Sigmoid colon (tissue), 7 donors: ENCODE measurements around the gene CNKSR2. TPM values are rescaled to one million over a fixed set of nuclear protein-coding genes. Genes with fewer than 3 reads are reported as not detected.

Source experiments
- DNase-seq: peaks from one replicate; pipeline ENCODE4 v3.0.0-alpha.2; 2019
- H3K27ac ChIP-seq, 4 donors: fragments of 200-600 bp; sonication (generic); one replicate each; pipeline ENCODE4 v1.5.1; 2016 to 2019; ENCODE audit warnings: mild to moderate bottlenecking in 1 of 4
- H3K27me3 ChIP-seq, 3 donors: fragments of 200-600 bp; sonication (generic); one replicate each; pipeline ENCODE4 v1.5.1; 2019; ENCODE audit warnings: mild to moderate bottlenecking in 1 of 3
- H3K36me3 ChIP-seq, 4 donors: fragments of 200-600 bp; sonication (generic); one replicate each; pipeline ENCODE4 v1.5.1; 2016 to 2019
- H3K4me1 ChIP-seq, 4 donors: fragments of 200-600 bp; sonication (generic); one replicate each; pipeline ENCODE4 v1.5.1; 2017 to 2019
- H3K4me3 ChIP-seq, 4 donors: fragments of 200-600 bp; sonication (generic); one replicate each; pipeline ENCODE4 v1.5.1; 2017 to 2019; ENCODE audit warnings: mild to moderate bottlenecking in 2 of 4, moderate library complexity in 1 of 4
- H3K9me3 ChIP-seq, 4 donors: fragments of 200-600 bp in 3 of 4; sonication (generic) in 3 of 4; one replicate each; pipeline versions ENCODE4 v1.5.1 to v1.6.1; 2013 to 2019
- EP300 ChIP-seq, 4 donors: sonication (generic); formaldehyde crosslinking; IDR thresholded peaks; one replicate each; pipeline ENCODE4 v1.6.1; 2017; ENCODE audit warnings: antibody characterized with exemption in 4 of 4
- POLR2A ChIP-seq, 2 donors: fragments of 450-650 bp; IDR thresholded peaks; one replicate each; pipeline ENCODE4 v1.6.1; 2016; ENCODE audit warnings: antibody characterized with exemption in 2 of 2, mild to moderate bottlenecking in 2 of 2, moderate library complexity in 2 of 2
- POLR2AphosphoS5 ChIP-seq, 4 donors: sonication (generic); formaldehyde crosslinking; IDR thresholded peaks; one replicate each; pipeline ENCODE4 v1.6.1; 2017; ENCODE audit warnings: antibody characterized with exemption in 4 of 4
- WGBS, 2 donors: extraction: QIAGEN DNeasy Blood & Tissue Kit; methylation state at CpG; one replicate each; pipeline ENCODE4 v1.1.7; 2013; 5-methylcytosine and 5-hydroxymethylcytosine counted together
- intact Hi-C: fragments of 100-400 bp; cut with DNase I; formaldehyde crosslinking; loops from one replicate; pipeline ENCODE4 v1.15.1; 2023
- polyA plus RNA-seq, 3 donors: library from polyadenylated mRNA; stranded (reverse); fragments of 200-250 nt; gene quantifications; one replicate each; pipeline ENCODE4 v1.2.3, GENCODE V29; 2013
- total RNA-seq, 4 donors: library from RNA; depleted of rRNA; stranded (reverse); fragments of >200 nt; gene quantifications; one replicate each; pipeline ENCODE4 v1.1.0, GENCODE V29; 2016
- TF ChIP-seq, protein P1 (sequence below), 4 experiments: fragments of 450-650 bp in 3 of 4; fragments of 200-600 bp in 1 of 4; IDR thresholded peaks; one replicate each; pipeline ENCODE4 v1.5.1; 2016 to 2019; ENCODE audit warnings: antibody characterized with exemption in 4 of 4, mild to moderate bottlenecking in 3 of 4, moderate library complexity in 2 of 4
- donor health status: healthy with polysubstance abuse.
- donor health status: Bipolar disorder and iron deficiency.
- donor health status: healthy.

CNKSR2 gene
- total and polyA plus RNA-seq, 7 donors, result 0.60 to 6.1 (median 3.3) TPM; not detected in 1

DNA sequence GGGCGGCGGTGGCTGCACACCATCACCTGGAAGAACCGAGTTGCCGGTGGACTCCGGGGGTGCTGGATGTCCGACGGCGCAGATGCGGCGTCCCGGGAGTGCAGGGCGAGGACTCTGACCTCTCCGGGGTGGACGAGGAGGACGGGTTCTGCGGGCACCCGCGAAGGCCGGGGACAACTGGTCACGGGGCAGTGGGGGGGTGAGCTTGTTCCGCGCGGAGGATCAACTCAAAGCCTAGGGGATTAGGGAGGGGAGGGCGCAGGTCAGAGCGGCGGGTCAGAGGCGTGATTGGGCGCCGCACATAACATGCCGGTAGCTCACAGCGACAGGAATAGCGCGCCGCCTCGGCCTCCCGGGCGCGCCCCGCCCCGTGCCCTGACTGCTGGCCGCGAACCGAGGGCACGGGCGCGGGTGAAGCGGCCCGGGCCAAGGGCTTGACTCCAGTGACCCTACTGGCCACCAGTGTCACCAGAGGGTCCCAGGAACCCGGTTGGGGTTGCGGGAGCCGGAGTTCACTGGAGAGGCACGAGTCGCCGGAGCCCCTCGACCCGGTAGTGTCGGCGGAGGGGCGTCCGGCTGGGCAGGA lies 284.0 kb downstream of the CNKSR2 start, which contains the start of gene KLHL34:
Gene KLHL34 (minus strand): TSS at position 179 of the 586 bp plus-strand sequence. CDS start 542 bp downstream, outside the sequence.
- Histone ChIP-seq H3K9me3 (no peaks in the 10 kb centered on the region), H3K4me1 (peaks cover 0 to 4% (median 0%) of the 10 kb centered on the region in 4 donors), H3K27ac (no peak within 1 kb of the TSS), H3K27me3 (peaks cover 8 to 28% (median 10%) of the 10 kb centered on the region in 3 donors), H3K36me3 (no peaks in the 10 kb centered on the region), H3K4me3 (peak within 1 kb of the TSS in 3 of 4 donors; percentile 25 to 35 (median 26))
- WGBS, 2 donors, result 2 to 7% methylated on average over 60 of the region's 60 CpGs
- DNase-seq, result no peak
- TF ChIP-seq, protein P1, sequence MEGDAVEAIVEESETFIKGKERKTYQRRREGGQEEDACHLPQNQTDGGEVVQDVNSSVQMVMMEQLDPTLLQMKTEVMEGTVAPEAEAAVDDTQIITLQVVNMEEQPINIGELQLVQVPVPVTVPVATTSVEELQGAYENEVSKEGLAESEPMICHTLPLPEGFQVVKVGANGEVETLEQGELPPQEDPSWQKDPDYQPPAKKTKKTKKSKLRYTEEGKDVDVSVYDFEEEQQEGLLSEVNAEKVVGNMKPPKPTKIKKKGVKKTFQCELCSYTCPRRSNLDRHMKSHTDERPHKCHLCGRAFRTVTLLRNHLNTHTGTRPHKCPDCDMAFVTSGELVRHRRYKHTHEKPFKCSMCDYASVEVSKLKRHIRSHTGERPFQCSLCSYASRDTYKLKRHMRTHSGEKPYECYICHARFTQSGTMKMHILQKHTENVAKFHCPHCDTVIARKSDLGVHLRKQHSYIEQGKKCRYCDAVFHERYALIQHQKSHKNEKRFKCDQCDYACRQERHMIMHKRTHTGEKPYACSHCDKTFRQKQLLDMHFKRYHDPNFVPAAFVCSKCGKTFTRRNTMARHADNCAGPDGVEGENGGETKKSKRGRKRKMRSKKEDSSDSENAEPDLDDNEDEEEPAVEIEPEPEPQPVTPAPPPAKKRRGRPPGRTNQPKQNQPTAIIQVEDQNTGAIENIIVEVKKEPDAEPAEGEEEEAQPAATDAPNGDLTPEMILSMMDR (IDR thresholded peaks at IDR 0.05), result no peak
- no peak for TF ChIP-seq EP300 (IDR thresholded peaks at IDR 0.05)
- no peak for TF ChIP-seq POLR2A (IDR thresholded peaks at IDR 0.05)
- no peak for TF ChIP-seq POLR2AphosphoS5 (IDR thresholded peaks at IDR 0.05)
- intact Hi-C loops, result no loop called here

DNA sequence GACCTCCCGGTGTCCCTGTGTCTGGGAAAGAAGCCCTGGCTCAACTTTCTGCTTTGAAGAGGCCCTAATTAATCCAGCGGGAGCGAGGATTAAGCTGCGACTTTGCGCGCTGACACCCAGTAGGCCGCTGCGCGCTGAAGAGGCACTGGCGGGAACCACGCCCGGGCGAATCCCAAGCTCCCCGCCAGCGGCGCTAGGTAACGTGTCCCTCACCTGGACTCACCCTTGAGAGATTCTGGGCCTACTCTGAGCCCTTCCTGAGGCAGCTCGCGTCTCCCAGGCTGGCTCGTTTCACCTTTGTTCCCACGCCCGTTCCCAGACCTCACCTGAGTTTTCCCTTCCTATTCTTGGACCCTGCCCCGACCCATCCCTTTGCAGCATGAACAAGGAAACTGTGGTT lies 284.5 kb downstream of the CNKSR2 start:
- H3K27ac ChIP-seq, result no peak overlapping the region
- H3K4me3 ChIP-seq, result peak overlapping the region in 3 of 4 donors; percentile 25 to 35 (median 26)
- 4 to 7% methylated on average over 23 of the region's 23 CpGs for WGBS, 2 donors
- H3K9me3 ChIP-seq, result no peaks in the 10 kb centered on the region
- peaks cover 0 to 4% (median 0%) of the 10 kb centered on the region in 4 donors for H3K4me1 ChIP-seq
- intact Hi-C loops, result no loop called here
- no peaks in the 10 kb centered on the region for H3K36me3 ChIP-seq
- no peak for DNase-seq
- TF ChIP-seq EP300 (IDR thresholded peaks at IDR 0.05), result no peak
- no peak for TF ChIP-seq POLR2A (IDR thresholded peaks at IDR 0.05)
- no peak for TF ChIP-seq POLR2AphosphoS5 (IDR thresholded peaks at IDR 0.05)
- TF ChIP-seq, protein P1 (IDR thresholded peaks at IDR 0.05), result no peak
- peaks cover 8 to 28% (median 10%) of the 10 kb centered on the region in 3 donors for H3K27me3 ChIP-seq

DNA sequence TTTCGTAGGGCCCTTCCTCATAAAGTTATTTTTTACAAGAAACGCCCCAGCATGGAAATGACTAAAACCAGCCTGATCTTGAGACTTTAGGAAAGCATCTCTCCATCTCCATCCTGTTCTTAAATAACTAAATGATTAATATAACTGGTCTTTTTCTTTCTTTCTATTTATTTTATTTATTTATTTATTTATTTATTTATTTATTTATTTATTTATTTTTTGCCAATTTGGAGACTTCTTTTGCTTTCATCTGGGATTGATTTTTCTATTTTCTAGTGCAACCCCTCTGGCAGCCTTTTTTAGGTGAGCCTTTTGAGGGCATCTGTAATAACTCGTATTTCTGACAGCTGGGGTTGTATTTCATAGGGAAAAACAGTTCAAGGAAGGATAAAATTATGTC lies 285.1 kb downstream of the CNKSR2 start:
- 42 to 77% methylated on average over 3 of the region's 3 CpGs for WGBS, 2 donors
- no peak overlapping the region for H3K27ac ChIP-seq
- TF ChIP-seq, protein P1 (IDR thresholded peaks at IDR 0.05), result no peak
- TF ChIP-seq POLR2A (IDR thresholded peaks at IDR 0.05) (no peak), POLR2AphosphoS5 (IDR thresholded peaks at IDR 0.05) (no peak), EP300 (IDR thresholded peaks at IDR 0.05) (no peak)
- intact Hi-C loops, result no loop called here
- no peak overlapping the region for H3K4me3 ChIP-seq
- H3K9me3 ChIP-seq, result no peaks in the 10 kb centered on the region
- peaks cover 0 to 4% (median 0%) of the 10 kb centered on the region in 4 donors for H3K4me1 ChIP-seq
- H3K36me3 ChIP-seq, result no peaks in the 10 kb centered on the region
- no peak for DNase-seq
- H3K27me3 ChIP-seq, result peaks cover 8 to 28% (median 10%) of the 10 kb centered on the region in 3 donors

DNA sequence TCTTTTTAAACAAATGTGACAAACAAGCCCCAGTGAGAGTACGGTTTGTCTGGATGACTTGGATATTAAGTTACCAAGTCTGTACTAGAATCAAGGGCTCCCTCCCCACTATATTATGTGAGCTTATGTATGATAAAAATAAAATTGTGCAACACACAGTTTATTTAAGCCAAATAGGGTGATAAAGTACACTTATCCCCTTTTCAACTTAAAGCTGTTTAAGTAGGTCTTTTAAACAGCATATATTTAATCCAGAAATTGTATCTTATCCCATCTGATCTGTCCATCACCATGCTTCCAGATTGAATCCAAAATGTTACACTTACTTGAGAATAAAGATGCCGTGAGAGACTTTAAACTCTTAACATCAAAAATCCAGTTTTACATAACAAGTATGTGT lies 285.9 kb downstream of the CNKSR2 start:
- no peak for TF ChIP-seq POLR2AphosphoS5 (IDR thresholded peaks at IDR 0.05)
- TF ChIP-seq POLR2A (IDR thresholded peaks at IDR 0.05), result no peak
- TF ChIP-seq EP300 (IDR thresholded peaks at IDR 0.05), result no peak
- TF ChIP-seq, protein P1 (IDR thresholded peaks at IDR 0.05), result no peak
- intact Hi-C loops, result no loop called here
- Histone ChIP-seq H3K4me1 (peaks cover 0 to 4% (median 0%) of the 10 kb centered on the region in 4 donors), H3K36me3 (no peaks in the 10 kb centered on the region), H3K27ac (no peak overlapping the region), H3K9me3 (no peaks in the 10 kb centered on the region), H3K27me3 (peaks cover 8 to 28% (median 10%) of the 10 kb centered on the region in 3 donors), H3K4me3 (no peak overlapping the region)
- DNase-seq, result no peak
- WGBS, 2 donors, result 79 to 95% methylated on average over 2 of the region's 2 CpGs
